NCI-H128 (cell line): ENCODE results near the gene PRR3.

Source experiments
- DNase-seq: peaks from one replicate; lab custom pipeline; 2025; ENCODE audit not compliant: unreplicated experiment; lab: John Stamatoyannopoulos, UW

Gene PRR3

GRCh38 chr6:30570263-30570662 lies 13.2 kb downstream of the PRR3 start:
- DNase-seq = no peak

- DNase-seq = no peak
Observed at GRCh38 chr6:30570740-30571074, 13.6 kb downstream of the PRR3 start.

GRCh38 chr6:30571075-30571761 lies 14.1 kb downstream of the PRR3 start, which contains the start of gene ABCF1:
TSS of gene ABCF1 (plus strand) at chr6:30571442. CDS start at chr6:30571488, 46 bp downstream.
- peak; percentile 88 for DNase-seq

GRCh38 chr6:30571762-30572082 lies 14.6 kb downstream of the PRR3 start:
- DNase-seq = no peak

- no peak for DNase-seq
Observed at GRCh38 chr6:30572148-30572547, 15.1 kb downstream of the PRR3 start.

GRCh38 chr6:30573113-30573512 lies 16.0 kb downstream of the PRR3 start:
- no peak for DNase-seq

GRCh38 chr6:30578051-30578450 lies 21.0 kb downstream of the PRR3 start:
- no peak for DNase-seq

- DNase-seq = no peak
Observed at GRCh38 chr6:30583921-30584320, 26.8 kb downstream of the PRR3 start.

- no peak for DNase-seq
Observed at GRCh38 chr6:30589754-30590358, 32.8 kb downstream of the PRR3 start.

- no peak for DNase-seq
Observed at GRCh38 chr6:30590509-30590908, 33.4 kb downstream of the PRR3 start.

- no peak for DNase-seq
Observed at GRCh38 chr6:30591008-30591407, 33.9 kb downstream of the PRR3 start.

- no peak for DNase-seq
Observed at GRCh38 chr6:30592287-30592686, 35.2 kb downstream of the PRR3 start.

GRCh38 chr6:30597315-30598144 lies 40.4 kb downstream of the PRR3 start:
- peak; percentile 37 for DNase-seq

GRCh38 chr6:30598912-30599624 lies 42.0 kb downstream of the PRR3 start:
- no peak for DNase-seq

- DNase-seq = no peak
Observed at GRCh38 chr6:30599625-30600324, 42.7 kb downstream of the PRR3 start.

GRCh38 chr6:30600451-30600961 lies 43.4 kb downstream of the PRR3 start:
- no peak for DNase-seq

GRCh38 chr6:30601436-30601814 lies 44.3 kb downstream of the PRR3 start:
- no peak for DNase-seq

- no peak for DNase-seq
Observed at GRCh38 chr6:30601815-30602641, 44.9 kb downstream of the PRR3 start.

GRCh38 chr6:30603961-30604360 lies 46.9 kb downstream of the PRR3 start:
- DNase-seq = no peak

- DNase-seq = no peak
Observed at GRCh38 chr6:30610065-30610464, 53.0 kb downstream of the PRR3 start.
